Inflammatory macrophage treated with lipopolysaccharide for 4 hours (primary cell): ENCODE results near the gene CACNG4.
A peak's percentile ranks its signal among the peaks of the same experiment; 100 is the strongest.

Experiments
- DNase-seq: peaks from one replicate; pipeline ENCODE4 v3.0.0-alpha.2; 2020

CACNG4 gene

GRCh38 chr17:66963909-66964771, at the start of gene CACNG4:
Gene CACNG4 (plus strand): TSS chr17:66964707. CDS start chr17:66964912, 205 bp downstream.
- no peak for DNase-seq

GRCh38 chr17:66915204-66915611, 49.3 kb upstream of the CACNG4 start:
- no peak for DNase-seq

- DNase-seq = no peak
Observed at GRCh38 chr17:66915792-66916191, 48.7 kb upstream of the CACNG4 start.

- DNase-seq = no peak
Observed at GRCh38 chr17:66916946-66917345, 47.6 kb upstream of the CACNG4 start.

- no peak for DNase-seq
Observed at GRCh38 chr17:66918896-66919295, 45.6 kb upstream of the CACNG4 start.

GRCh38 chr17:66920435-66920834, 44.1 kb upstream of the CACNG4 start:
- DNase-seq = no peak

- peak; percentile 26 for DNase-seq
Observed at GRCh38 chr17:66920950-66921349, 43.6 kb upstream of the CACNG4 start.

- no peak for DNase-seq
Observed at GRCh38 chr17:66923886-66924285, 40.6 kb upstream of the CACNG4 start.

- DNase-seq = no peak
Observed at GRCh38 chr17:66925811-66926500, 38.6 kb upstream of the CACNG4 start.

GRCh38 chr17:66928949-66929348, 35.6 kb upstream of the CACNG4 start:
- DNase-seq = no peak

- DNase-seq = no peak
Observed at GRCh38 chr17:66929591-66929990, 34.9 kb upstream of the CACNG4 start.

- no peak for DNase-seq
Observed at GRCh38 chr17:66930933-66931332, 33.6 kb upstream of the CACNG4 start.

GRCh38 chr17:66932311-66932710, 32.2 kb upstream of the CACNG4 start:
- no peak for DNase-seq

- DNase-seq = no peak
Observed at GRCh38 chr17:66934040-66934439, 30.5 kb upstream of the CACNG4 start.

GRCh38 chr17:66935717-66936116, 28.8 kb upstream of the CACNG4 start:
- DNase-seq = no peak

- no peak for DNase-seq
Observed at GRCh38 chr17:66938656-66939055, 25.9 kb upstream of the CACNG4 start.

- DNase-seq = no peak
Observed at GRCh38 chr17:66939461-66940114, 24.9 kb upstream of the CACNG4 start.

- DNase-seq = no peak
Observed at GRCh38 chr17:66941249-66941648, 23.3 kb upstream of the CACNG4 start.

GRCh38 chr17:66941773-66942450, 22.6 kb upstream of the CACNG4 start:
- DNase-seq = no peak

- DNase-seq = no peak
Observed at GRCh38 chr17:66942451-66943264, 21.8 kb upstream of the CACNG4 start.

- DNase-seq = no peak
Observed at GRCh38 chr17:66943484-66943883, 21.0 kb upstream of the CACNG4 start.
